Esophagus muscularis mucosa (tissue), 4 donors: ENCODE measurements around the gene CPT1A. TPM values are rescaled to one million over a fixed set of nuclear protein-coding genes. Genes with fewer than 3 reads are reported as not detected.

Source experiments
- DNase-seq: peaks from one replicate; pipeline ENCODE4 v3.0.0-alpha.2; 2017; ENCODE audit errors: extremely low spot score
- H3K27ac ChIP-seq, 4 donors: fragments of 200-600 bp; sonication (generic); replicated peaks in 1 of 4; 1 replicate in 3 of 4; 2 replicates in 1 of 4; pipeline ENCODE4 v1.5.1; 2016 to 2019; ENCODE audit warnings: mild to moderate bottlenecking in 1 of 4
- H3K27me3 ChIP-seq, 4 donors: fragments of 200-600 bp; sonication (generic); one replicate each; pipeline versions ENCODE4 v1.5.1 to v1.6.0; 2016 to 2019
- H3K36me3 ChIP-seq, 4 donors: fragments of 200-600 bp; sonication (generic); one replicate each; pipeline ENCODE4 v1.5.1; 2016 to 2019
- H3K4me1 ChIP-seq, 4 donors: fragments of 200-600 bp; sonication (generic); one replicate each; pipeline ENCODE4 v1.5.1; 2016 to 2019
- H3K4me3 ChIP-seq, 4 donors: fragments of 200-600 bp; sonication (generic); 1 replicate in 2 of 4; 2 replicates in 2 of 4; pipeline ENCODE4 v1.5.1; 2016 to 2019; ENCODE audit warnings: mild to moderate bottlenecking in 4 of 4, moderate library complexity in 1 of 4
- H3K9me3 ChIP-seq, 4 donors: fragments of 200-600 bp; sonication (generic); 1 replicate in 3 of 4; 2 replicates in 1 of 4; pipeline ENCODE4 v1.5.1; 2016 to 2019
- EP300 ChIP-seq: sonication (generic); formaldehyde crosslinking; IDR thresholded peaks from one replicate; pipeline ENCODE4 v1.6.1; 2017; ENCODE audit warnings: antibody characterized with exemption
- POLR2A ChIP-seq: fragments of 450-650 bp; IDR thresholded peaks from one replicate; pipeline ENCODE4 v1.6.1; 2017; ENCODE audit warnings: antibody characterized with exemption, moderate library complexity, mild to moderate bottlenecking, low read depth
- POLR2AphosphoS5 ChIP-seq, 2 donors: sonication (generic); formaldehyde crosslinking; IDR thresholded peaks; one replicate each; pipeline ENCODE4 v1.6.1; 2017; ENCODE audit warnings: antibody characterized with exemption in 2 of 2
- WGBS: methylation state at CpG from one replicate; pipeline ENCODE4 v1.1.5; 2018; 5-methylcytosine and 5-hydroxymethylcytosine counted together
- intact Hi-C: fragments of 100-400 bp; cut with DNase I; formaldehyde crosslinking; loops from one replicate; pipeline ENCODE4 v1.15.1; 2023
- total RNA-seq, 4 donors: library from RNA; depleted of rRNA; stranded (reverse); fragments of >200 nt; gene quantifications; one replicate each; pipeline versions ENCODE4 v1.1.0 to v1.2.1, GENCODE V29; 2016
- TF ChIP-seq, protein P1 (sequence below), 3 experiments: fragments of 200-600 bp in 2 of 3; fragments of 450-650 bp in 1 of 3; sonication (generic) in 2 of 3; IDR thresholded peaks; one replicate each; pipeline ENCODE4 v1.5.1; 2017 to 2019; ENCODE audit warnings: antibody characterized with exemption in 3 of 3, mild to moderate bottlenecking in 2 of 3, moderate library complexity in 1 of 3

Gene CPT1A
- total RNA-seq, 4 donors from 2014 or later, result 36.1 to 122 (median 77.5) TPM

DNA sequence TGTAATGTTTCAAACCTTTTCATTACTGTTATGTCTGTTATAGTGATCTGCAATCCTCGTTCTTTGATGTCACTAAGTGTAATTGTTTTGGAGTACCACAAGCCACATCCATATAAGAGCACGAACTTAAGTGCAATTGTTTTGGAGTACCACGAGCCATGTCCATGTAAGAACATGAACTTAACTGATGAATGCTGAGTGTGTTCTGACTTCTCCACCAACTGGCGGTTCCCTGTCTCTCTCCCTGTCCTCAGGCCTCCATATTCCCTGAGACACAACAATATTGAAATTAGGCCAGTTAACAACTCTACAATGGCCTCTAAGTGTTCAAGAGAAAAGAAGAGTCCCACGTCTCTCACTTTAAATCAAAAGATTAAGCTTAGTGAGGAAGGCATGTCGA is 113.9 kb downstream of the CPT1A start:
- WGBS, result 76% methylated on average over 6 of the region's 6 CpGs
- Histone ChIP-seq H3K9me3 (no peaks in the 10 kb centered on the region), H3K27me3 (no peaks in the 10 kb centered on the region), H3K4me3 (no peak overlapping the region), H3K4me1 (no peaks in the 10 kb centered on the region), H3K27ac (no peak overlapping the region), H3K36me3 (no peaks in the 10 kb centered on the region)
- no peak for DNase-seq
- no peak for TF ChIP-seq POLR2A
- TF ChIP-seq EP300, result no peak
- no peak for TF ChIP-seq POLR2AphosphoS5 (IDR thresholded peaks at IDR 0.05)
- TF ChIP-seq, protein P1, sequence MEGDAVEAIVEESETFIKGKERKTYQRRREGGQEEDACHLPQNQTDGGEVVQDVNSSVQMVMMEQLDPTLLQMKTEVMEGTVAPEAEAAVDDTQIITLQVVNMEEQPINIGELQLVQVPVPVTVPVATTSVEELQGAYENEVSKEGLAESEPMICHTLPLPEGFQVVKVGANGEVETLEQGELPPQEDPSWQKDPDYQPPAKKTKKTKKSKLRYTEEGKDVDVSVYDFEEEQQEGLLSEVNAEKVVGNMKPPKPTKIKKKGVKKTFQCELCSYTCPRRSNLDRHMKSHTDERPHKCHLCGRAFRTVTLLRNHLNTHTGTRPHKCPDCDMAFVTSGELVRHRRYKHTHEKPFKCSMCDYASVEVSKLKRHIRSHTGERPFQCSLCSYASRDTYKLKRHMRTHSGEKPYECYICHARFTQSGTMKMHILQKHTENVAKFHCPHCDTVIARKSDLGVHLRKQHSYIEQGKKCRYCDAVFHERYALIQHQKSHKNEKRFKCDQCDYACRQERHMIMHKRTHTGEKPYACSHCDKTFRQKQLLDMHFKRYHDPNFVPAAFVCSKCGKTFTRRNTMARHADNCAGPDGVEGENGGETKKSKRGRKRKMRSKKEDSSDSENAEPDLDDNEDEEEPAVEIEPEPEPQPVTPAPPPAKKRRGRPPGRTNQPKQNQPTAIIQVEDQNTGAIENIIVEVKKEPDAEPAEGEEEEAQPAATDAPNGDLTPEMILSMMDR (IDR thresholded peaks at IDR 0.05), result no peak
- intact Hi-C loops, result no loop called here

DNA sequence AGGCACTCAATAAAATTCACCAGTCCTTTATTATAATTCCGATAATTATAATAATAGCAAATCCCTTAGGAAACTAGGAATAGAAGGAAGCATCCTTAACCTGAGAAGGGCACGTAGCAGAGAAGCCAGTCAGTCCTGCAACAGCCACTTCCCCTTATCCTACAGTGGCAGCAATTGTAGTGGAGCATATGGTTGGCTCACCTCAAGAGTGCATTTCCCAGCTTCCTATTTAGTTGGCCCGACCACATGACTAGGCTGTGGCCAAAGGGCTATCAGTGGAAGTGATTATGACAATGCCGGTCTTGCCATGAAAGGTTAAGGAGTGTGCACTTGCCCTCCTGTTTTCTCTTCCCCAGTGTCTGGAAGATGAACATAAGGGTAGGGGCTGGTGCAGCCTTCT is 117.4 kb downstream of the CPT1A start:
- Histone ChIP-seq H3K27me3 (peaks cover 0 to 13% (median 0%) of the 10 kb centered on the region in 4 donors), H3K27ac (no peak overlapping the region), H3K4me3 (no peak overlapping the region), H3K36me3 (no peaks in the 10 kb centered on the region), H3K4me1 (no peaks in the 10 kb centered on the region), H3K9me3 (peaks cover 0 to 12% (median 3%) of the 10 kb centered on the region in 4 donors)
- DNase-seq, result no peak
- intact Hi-C loops, result no loop called here
- 79% methylated on average over 4 of the region's 4 CpGs for WGBS
- TF ChIP-seq POLR2A (no peak), POLR2AphosphoS5 (IDR thresholded peaks at IDR 0.05) (no peak), EP300 (no peak)
- TF ChIP-seq, protein P1 (IDR thresholded peaks at IDR 0.05), result no peak

DNA sequence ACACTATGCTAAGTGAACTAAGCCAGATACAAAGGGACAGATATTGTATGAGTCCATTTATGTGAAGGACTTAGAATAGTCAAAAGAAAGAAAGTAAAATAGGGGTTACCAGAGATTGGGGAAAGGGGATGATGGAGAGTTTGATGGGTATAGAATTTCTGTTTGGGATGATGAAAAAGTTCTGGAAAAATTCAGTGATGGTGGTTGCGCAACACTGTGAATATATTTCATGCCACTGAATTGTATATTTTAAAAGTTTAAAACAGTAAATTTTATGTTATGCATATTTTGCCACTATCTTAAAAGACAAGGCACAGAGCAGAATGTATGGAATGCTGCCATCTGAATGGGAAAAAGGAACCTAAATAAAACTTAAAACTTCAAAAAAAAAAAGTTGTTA is 119.6 kb downstream of the CPT1A start:
- Histone ChIP-seq H3K4me3 (no peak overlapping the region), H3K9me3 (peaks cover 0 to 13% (median 3%) of the 10 kb centered on the region in 4 donors), H3K4me1 (no peaks in the 10 kb centered on the region), H3K36me3 (no peaks in the 10 kb centered on the region), H3K27me3 (peaks cover 0 to 16% (median 0%) of the 10 kb centered on the region in 4 donors), H3K27ac (no peak overlapping the region)
- DNase-seq, result no peak
- 100% methylated on average over 1 of the region's 1 CpG for WGBS
- TF ChIP-seq, protein P1 (IDR thresholded peaks at IDR 0.05), result no peak
- no peak for TF ChIP-seq EP300
- TF ChIP-seq POLR2A, result no peak
- no peak for TF ChIP-seq POLR2AphosphoS5 (IDR thresholded peaks at IDR 0.05)
- intact Hi-C loops, result no loop called here

DNA sequence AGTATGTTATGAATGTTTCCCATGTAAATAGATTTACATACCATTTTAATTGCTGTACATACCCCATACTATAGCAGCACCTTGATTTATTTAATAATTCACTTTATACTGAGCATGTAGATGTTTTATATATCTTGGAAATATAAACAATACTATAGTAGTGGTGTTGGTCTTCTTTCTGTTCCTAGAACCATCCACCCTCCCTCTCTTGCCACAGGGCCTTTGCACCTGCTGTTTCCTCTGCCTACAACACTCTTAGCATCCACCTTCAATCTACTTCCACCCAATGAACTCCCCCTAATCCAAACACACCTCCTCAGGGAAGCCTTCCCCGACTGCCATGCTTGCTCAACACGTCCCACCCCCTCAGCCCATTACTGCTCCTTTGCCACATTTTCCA is 120.6 kb downstream of the CPT1A start:
- intact Hi-C loops, result no loop called here
- peaks cover 0 to 22% (median 0%) of the 10 kb centered on the region in 4 donors for H3K27me3 ChIP-seq
- no peak overlapping the region for H3K27ac ChIP-seq
- 92% methylated on average over 2 of the region's 2 CpGs for WGBS
- H3K4me3 ChIP-seq, result no peak overlapping the region
- H3K36me3 ChIP-seq, result no peaks in the 10 kb centered on the region
- no peak for DNase-seq
- H3K9me3 ChIP-seq, result peaks cover 0 to 13% (median 3%) of the 10 kb centered on the region in 4 donors
- no peaks in the 10 kb centered on the region for H3K4me1 ChIP-seq
- TF ChIP-seq POLR2AphosphoS5 (IDR thresholded peaks at IDR 0.05), result no peak
- no peak for TF ChIP-seq POLR2A
- no peak for TF ChIP-seq EP300
- TF ChIP-seq, protein P1 (IDR thresholded peaks at IDR 0.05), result no peak

DNA sequence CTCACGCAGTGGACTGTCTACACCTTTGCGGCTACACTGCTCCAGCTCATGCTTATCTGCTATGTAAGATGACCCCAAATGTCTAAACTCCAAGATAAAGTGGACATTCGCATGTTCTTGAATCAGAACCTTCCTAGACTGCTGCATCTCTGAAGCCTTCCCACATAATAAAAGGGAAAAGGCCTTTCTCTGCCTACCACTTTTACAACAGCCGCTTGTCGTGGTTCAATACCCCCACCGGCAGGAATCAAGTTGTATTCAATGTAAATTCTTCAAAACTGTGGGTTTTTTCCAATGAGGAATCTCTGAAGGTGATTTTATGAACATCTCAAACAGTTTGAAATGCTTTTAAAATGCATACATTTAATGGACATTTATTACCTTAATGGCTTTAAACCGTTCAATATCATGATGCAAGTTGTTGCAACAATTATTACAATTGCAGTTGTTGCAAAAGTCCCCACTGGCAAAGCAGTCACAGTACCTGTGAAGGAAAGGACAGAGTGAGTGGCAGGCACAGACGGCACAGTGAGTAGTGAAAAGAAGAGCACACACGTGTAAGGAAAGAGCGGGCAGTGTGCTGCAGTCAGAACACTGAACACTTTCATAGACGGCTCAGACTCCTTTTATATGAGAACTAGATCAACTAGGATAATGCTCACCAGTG is 126.1 kb downstream of the CPT1A start:
- H3K9me3 ChIP-seq, result peaks cover 0 to 13% (median 3%) of the 10 kb centered on the region in 4 donors
- WGBS, result 88% methylated on average over 11 of the region's 11 CpGs
- intact Hi-C loops, result no loop called here

More for the DNA sequence above, 126.1 kb downstream of the CPT1A start:
- H3K4me1 ChIP-seq, result no peaks in the 10 kb centered on the region
- H3K27ac ChIP-seq, result no peak overlapping the region
- DNase-seq, result no peak
- H3K4me3 ChIP-seq, result no peak overlapping the region
- H3K36me3 ChIP-seq, result no peaks in the 10 kb centered on the region
- TF ChIP-seq POLR2A, result no peak
- TF ChIP-seq POLR2AphosphoS5 (IDR thresholded peaks at IDR 0.05), result no peak
- TF ChIP-seq EP300, result no peak
- TF ChIP-seq, protein P1 (IDR thresholded peaks at IDR 0.05), result no peak
- H3K27me3 ChIP-seq, result peaks cover 0 to 23% (median 0%) of the 10 kb centered on the region in 4 donors
